GM04503 (cell line): ENCODE measurements around the gene ERGIC1.
"Not testable (repeated sequence)": the region's sequence is repeated elsewhere in the genome, so short reads cannot be mapped to it uniquely, and the experiment has no call there.

Experiments
- DNase-seq: peaks from one replicate; pipeline ENCODE4 v3.0.0-alpha.2; 2012; ENCODE audit warnings: low read depth

ERGIC1 gene

DNA sequence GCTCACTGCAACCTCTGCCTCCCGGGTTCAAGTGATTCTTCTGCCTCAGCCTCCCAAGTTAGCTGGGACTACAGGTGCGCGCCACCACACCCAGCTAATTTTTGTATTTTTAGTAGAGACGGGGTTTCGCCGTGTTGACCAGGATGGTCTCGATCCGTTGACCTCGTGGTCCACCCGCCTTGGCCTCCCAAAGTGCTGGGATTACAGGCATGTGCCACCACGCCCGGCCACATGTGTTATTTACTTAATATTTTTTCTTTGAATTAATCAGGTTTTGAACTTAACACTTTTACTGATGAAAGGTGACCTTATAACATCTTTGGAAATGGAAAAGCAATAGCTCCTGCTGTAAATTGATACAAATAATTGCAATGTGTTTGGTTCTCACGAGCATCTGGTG is 13.5 kb downstream of the ERGIC1 start:
- DNase-seq, result not testable (repeated sequence)

DNA sequence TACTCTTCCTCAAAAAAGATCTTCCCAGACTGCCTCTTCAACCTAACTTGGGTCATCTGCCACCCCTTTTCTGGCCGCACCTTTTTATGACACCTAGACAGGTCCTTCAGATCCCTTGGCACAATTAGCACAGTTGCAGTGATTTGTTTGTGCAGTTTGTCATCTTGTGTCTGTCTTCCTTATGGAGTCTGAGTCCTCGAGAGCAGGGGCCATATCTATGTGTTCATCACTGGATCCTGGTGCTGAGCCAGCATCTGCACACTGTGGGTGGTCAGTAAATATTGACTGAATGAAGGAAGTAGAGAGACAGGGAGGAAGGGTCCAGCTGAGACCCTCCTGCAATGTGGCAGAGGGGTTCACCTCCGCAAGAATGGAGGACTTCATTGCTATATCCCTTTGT is 14.4 kb downstream of the ERGIC1 start:
- DNase-seq, result no peak

DNA sequence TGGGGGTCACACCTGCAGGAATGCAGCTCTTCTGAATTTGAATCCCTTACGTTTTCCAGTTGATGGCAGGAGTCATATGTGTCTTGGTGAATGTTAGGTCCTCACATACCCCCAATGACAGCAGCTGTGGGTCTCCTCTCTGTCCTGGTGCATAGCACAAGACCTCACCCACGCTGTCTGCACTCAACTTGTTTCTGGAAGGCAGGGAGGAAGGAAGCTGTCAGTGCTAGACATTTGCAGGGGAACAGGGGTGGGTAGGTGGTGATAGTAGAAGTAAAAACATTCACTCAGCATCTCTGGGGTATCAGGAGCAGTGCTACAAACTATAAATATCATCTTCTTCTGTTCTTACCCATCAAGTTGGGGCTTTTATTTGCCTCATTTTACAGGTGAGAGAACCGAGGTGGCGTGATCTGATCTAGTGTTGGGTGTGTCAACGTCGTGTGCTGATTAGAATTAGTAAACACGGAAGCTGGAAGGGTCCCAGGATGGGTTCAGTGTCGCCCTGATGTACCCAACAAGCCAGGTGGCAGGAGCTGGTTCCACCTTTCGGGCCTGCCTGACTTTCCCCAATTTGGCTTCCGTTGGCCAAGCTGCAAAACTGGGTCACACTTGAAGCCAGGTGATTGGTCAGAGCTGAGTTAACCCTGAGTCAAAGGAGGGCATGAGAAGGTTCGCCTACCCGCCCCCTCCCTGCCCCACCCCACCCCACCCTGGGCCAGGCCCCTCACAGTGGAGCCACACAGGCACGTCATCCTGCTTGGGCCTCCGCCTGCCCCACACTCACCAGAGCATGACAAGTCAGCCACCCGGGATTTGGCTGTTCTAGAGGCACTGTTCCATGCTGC is 15.8 kb downstream of the ERGIC1 start:
- DNase-seq, result no peak

DNA sequence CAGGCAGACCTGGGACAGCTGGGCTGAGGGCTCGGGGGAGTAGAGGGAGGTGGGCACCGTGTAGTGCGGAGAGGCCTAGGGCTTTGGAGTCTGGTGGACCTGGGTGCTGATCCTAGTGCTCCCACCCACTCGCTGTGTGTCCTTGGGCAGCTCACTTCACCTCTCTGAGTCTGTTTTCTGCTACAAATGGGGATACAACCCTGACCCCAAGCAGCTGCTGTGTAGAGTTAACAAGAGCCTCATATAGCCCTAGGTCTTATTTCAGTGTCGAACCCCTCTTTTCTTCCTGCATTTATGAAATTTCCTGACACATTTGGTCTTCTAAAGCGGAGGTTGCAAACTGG is 16.4 kb downstream of the ERGIC1 start:
- DNase-seq, result no peak

DNA sequence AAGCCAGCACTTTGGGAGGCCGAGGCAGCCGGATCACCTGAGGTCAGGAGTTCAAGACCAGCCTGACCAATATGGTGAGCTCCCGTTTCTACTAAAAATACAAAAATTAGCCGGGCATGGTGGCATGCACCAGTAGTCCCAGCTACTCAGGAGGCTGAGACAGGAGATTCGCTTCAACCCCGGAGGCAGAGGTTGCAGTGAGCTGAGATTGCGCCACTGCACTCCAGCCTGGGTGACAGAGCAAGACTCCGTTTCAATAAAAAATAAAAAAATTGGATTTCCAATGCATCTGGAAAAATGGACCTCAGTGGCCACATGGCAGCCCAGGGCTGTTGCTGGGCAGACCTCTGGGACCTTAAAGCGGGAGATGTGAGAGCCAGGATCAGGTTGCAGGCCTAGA is 17.2 kb downstream of the ERGIC1 start:
- DNase-seq, result not testable (repeated sequence)

DNA sequence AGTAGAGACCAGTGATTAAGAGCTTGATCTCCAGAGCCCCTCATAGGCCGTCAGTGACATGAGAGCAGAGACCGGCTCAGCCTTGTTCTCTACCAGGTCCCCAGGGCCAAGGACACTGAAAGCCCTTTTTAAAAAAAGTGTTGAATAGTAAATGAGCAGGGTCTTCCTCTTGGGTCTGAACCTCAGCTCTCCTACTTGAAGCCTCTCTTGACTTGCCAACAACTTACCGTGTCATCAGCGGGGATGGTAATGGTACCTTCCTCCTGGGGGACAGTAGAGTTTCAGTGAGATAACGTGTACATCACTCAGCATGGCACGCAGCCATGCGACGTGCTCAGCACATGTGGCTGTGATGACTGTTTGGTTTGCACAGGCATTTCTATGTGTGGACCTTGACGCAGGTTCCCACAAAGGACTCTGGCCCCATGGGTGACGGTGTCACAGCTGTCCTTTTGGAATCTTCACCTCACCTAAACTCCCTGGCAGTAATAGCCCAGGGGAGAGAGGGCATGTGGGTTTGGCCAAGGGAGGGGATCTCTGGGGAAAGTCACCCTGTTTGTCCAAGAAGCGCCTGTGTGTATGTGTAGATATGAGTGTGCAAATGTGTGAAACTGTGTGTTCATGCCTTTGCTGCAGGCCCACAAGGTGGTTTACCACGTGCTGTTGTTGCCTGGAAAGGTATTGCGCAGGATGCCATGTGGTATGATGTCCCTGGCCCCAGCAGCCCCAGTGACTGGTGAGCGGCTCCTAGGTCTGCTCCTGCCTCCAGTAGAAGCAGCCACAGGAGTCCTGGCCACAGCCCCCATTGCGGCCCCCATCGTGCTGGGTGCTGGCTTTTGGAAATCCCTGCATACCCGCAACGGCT is 18.7 kb downstream of the ERGIC1 start:
- DNase-seq, result no peak

- no peak for DNase-seq
Measured at GRCh38 chr5:172853355-172853975, 19.4 kb downstream of the ERGIC1 start.

- no peak for DNase-seq
Measured at GRCh38 chr5:172854451-172854871, 20.4 kb downstream of the ERGIC1 start.

DNA sequence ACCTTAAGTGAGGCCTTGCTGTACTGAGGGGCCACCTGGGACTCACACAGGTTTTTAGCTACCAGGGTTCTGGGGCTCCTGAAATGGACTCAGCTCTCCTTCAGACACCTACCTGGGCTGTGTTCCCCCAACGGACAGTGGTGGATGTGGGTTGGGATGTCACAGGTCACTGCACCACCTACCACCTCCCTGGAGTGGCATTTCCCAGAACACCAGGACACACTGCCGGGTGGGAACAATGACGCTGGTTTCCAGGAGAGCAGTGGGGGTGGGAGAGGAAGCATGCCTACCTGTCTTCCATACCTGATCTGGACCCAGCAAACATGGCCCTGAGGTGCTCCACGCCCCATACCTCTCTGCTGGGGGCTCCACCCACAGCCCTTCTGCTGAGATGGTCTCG is 20.9 kb downstream of the ERGIC1 start:
- DNase-seq, result no peak

DNA sequence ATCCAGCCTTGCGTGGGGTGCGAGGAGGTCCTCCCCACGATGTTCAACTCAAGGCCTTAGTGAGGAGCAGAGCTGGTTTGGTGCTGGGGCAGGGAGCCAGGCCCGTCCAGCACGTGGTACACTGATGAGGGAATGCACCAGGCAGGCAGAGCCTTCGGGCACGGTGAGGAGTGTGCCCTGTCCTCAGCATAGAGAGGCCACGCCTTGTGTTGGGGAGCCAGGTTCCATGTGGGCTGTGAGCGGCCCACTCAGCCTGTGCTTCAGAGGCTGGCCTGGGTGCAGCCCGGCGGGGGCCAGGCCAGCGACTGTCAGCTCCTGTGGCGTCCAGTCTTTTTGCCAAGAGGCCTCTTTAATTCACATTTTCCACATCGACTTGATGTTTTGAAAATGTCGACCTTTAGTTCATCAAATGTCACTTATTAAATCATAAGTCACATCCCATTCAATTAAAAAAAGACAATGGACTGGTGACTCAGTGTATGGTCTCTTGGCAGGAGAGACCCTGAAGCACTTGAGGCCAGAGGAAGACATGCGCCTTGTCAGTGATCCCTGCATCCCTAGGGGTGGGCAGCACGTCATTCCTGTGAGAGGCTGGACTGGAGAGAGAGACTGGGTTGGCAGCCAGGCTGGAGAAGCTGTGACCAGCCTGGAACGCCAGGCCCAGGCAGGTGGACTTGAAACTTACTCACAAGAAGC is 21.7 kb downstream of the ERGIC1 start:
- DNase-seq, result no peak

GRCh38 chr5:172856336-172856735 is 22.3 kb downstream of the ERGIC1 start:
- DNase-seq, result no peak

GRCh38 chr5:172857982-172858381 is 23.9 kb downstream of the ERGIC1 start:
- DNase-seq, result no peak

GRCh38 chr5:172858511-172858989 is 24.5 kb downstream of the ERGIC1 start:
- DNase-seq, result no peak

DNA sequence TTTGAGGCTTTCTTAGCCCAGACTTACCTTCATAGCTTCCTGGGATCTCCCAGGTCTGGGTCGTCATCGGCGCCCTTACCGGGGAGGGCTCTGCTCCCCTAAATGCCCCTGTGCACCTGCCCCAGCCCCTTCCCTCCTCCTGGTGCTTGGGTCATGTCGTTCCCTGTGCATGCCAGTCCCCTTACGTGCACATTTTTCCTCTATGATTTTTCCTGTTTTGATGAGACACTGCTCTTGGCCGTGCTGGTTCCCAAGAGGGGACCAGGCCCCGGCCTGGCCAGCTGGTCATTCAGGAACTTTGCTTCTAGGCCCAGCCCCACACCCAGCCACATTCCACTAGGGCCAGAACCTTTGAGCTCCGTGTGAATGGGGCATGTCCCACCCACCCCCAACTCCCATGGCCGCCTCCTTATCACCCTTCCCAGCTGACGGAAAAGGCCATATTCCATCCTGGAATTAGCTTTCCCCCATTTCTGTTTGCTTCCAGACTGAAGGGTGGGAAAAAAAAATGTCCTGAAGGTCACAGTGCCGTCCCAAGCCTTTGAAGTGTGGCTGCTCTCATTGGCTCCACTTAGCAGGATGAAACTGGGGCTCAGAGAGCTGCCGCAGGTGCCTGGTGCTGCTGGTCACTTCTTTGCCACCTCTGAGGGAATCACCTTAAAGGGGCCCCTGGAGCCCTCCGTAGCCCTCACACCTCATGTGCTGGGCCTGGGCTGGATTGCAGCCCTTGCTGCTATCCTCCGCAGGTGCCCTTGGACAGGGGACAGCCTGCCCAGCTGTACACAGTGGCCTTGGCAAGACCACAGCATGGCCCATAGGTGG is 25.1 kb downstream of the ERGIC1 start:
- peak; percentile 89 for DNase-seq

GRCh38 chr5:172859966-172860365 is 25.9 kb downstream of the ERGIC1 start:
- no peak for DNase-seq

GRCh38 chr5:172860520-172861443 is 26.7 kb downstream of the ERGIC1 start:
- DNase-seq, result peak; percentile 81

DNA sequence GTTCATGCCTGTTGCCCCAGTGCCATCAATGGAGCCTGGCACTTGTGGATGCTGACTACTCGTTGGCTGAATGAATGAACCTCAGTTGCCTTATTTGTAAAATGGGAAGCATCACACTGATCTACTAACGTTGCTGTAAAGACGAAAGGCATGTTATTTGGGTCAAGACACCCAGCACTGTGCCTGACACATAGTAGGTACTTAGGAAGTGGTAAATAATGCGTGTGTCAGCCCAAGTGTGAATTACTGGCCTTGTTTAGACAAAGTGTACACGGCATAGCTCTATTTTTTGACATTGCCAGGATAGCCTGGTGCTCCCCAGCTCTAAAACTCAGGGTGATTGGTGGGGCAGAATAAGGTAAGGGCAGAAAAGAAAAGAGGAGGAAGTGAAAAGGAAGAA is 27.4 kb downstream of the ERGIC1 start:
- no peak for DNase-seq

DNA sequence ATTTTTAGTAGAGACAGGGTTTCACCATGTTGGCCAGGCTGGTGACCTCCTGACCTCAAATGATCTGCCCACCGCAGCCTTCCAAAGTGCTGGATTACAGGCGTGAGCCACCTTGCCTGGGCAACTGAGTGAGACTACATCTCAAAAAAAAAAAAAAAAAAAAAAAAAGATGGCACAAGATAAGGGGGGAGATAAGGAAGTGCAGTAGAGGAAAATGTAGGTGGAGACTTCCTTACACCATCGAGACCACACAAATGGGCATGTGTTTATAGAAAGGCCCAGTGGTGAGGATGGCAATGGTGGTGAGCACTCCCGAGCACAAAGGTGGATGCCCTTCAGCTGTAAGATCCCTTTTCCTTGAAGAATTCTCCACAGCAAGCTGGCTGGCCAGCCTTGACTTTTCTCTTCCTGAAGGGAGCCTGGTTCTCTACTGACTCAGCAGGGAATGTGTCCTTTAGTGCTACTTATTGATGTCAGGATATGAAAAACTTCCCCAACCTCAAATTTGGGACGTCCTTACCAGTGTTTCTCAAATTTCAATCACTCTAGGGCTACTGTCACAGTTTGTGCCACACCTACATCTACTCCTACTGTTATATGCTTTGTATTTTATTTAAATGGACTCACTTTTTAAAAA is 28.2 kb downstream of the ERGIC1 start:
- DNase-seq, result no peak

GRCh38 chr5:172864171-172864570 is 30.1 kb downstream of the ERGIC1 start:
- not testable (repeated sequence) for DNase-seq
